SIG-M5 (cell line): ENCODE data around the gene DUSP14.

Source experiments
- DNase-seq: peaks from one replicate; lab custom pipeline; 2025; lab: John Stamatoyannopoulos, UW

DUSP14 gene

GRCh38 chr17:37517881-37518280 lies 28.2 kb downstream of the DUSP14 start:
- DNase-seq = no peak

- no peak for DNase-seq
Measured at GRCh38 chr17:37518826-37519225, 29.1 kb downstream of the DUSP14 start.

GRCh38 chr17:37519251-37519985 lies 29.7 kb downstream of the DUSP14 start:
- DNase-seq = no peak

GRCh38 chr17:37520174-37520573 lies 30.5 kb downstream of the DUSP14 start:
- DNase-seq = no peak

- no peak for DNase-seq
Measured at GRCh38 chr17:37521821-37522220, 32.1 kb downstream of the DUSP14 start.

GRCh38 chr17:37523715-37524219 lies 34.1 kb downstream of the DUSP14 start:
- no peak for DNase-seq

- no peak for DNase-seq
Measured at GRCh38 chr17:37527249-37527851, 37.7 kb downstream of the DUSP14 start.

- DNase-seq = no peak
Measured at GRCh38 chr17:37530420-37530819, 40.7 kb downstream of the DUSP14 start.

- no peak for DNase-seq
Measured at GRCh38 chr17:37532756-37533155, 43.1 kb downstream of the DUSP14 start.

GRCh38 chr17:37535906-37536305 lies 46.2 kb downstream of the DUSP14 start:
- no peak for DNase-seq

- DNase-seq = no peak
Measured at GRCh38 chr17:37538981-37539659, 49.4 kb downstream of the DUSP14 start.

- no peak for DNase-seq
Measured at GRCh38 chr17:37541880-37542660, 52.4 kb downstream of the DUSP14 start.

- DNase-seq = no peak
Measured at GRCh38 chr17:37543637-37544052, 54.0 kb downstream of the DUSP14 start.

GRCh38 chr17:37545486-37545885 lies 55.8 kb downstream of the DUSP14 start:
- no peak for DNase-seq

- no peak for DNase-seq
Measured at GRCh38 chr17:37546302-37546701, 56.6 kb downstream of the DUSP14 start.

GRCh38 chr17:37547986-37548385 lies 58.3 kb downstream of the DUSP14 start:
- no peak for DNase-seq

- no peak for DNase-seq
Measured at GRCh38 chr17:37551788-37552187, 62.1 kb downstream of the DUSP14 start.

GRCh38 chr17:37553401-37553966 lies 63.8 kb downstream of the DUSP14 start:
- DNase-seq = no peak

- DNase-seq = no peak
Measured at GRCh38 chr17:37555386-37555785, 65.7 kb downstream of the DUSP14 start.

- no peak for DNase-seq
Measured at GRCh38 chr17:37557482-37557881, 67.8 kb downstream of the DUSP14 start.

GRCh38 chr17:37558299-37558698 lies 68.6 kb downstream of the DUSP14 start:
- DNase-seq = no peak
